A549 (cell line): ENCODE results near the gene PAPPA2. TPM values are rescaled to one million over a fixed set of nuclear protein-coding genes. Genes with fewer than 3 reads are reported as not detected.

ENCODE experiments used
- ATAC-seq, 2 experiments: fragments of 200-7000 bp in 1 of 2; fragments of >200 bp in 1 of 2; cut with Nextera tagmentation in 1 of 2; cut with Tn5 transposase in 1 of 2; 3 replicates each; pipeline versions ENCODE4 v1.8.0 to v1.9.1; 2018 to 2020; ENCODE audit warnings: mild to moderate bottlenecking in 1 of 2, moderate library complexity in 1 of 2
- CTCF ChIA-PET: fragments of 300-600 bp; sonication (Branson Sonifier 250); formaldehyde crosslinking; extraction: SDS; loops from one replicate; lab custom pipeline; 2021; ENCODE audit warnings: antibody characterized with exemption, inconsistent platforms; lab: Yijun Ruan, JAX
- POLR2A ChIA-PET: fragments of 350-600 bp; formaldehyde crosslinking; extraction: SDS; loops from one replicate; lab custom pipeline; 2021; ENCODE audit warnings: antibody characterized with exemption, inconsistent platforms; lab: Yijun Ruan, JAX
- DNase-seq, 2 experiments: peaks; one replicate each; pipeline versions ENCODE4 v3.0.0 to v3.0.0-alpha.2; 2011 to 2016; ENCODE audit warnings: low read depth in 1 of 2, low spot score in 1 of 2
- FAIRE-seq: peaks from 2 replicates; lab custom pipeline; 2011; peaks lifted over from hg19 to GRCh38; lab: Jason Lieb, UNC
- H3K27ac ChIP-seq, 2 experiments: fragments of >200 bp; sonication (Bioruptor Twin); formaldehyde crosslinking; 3 replicates each; pipeline ENCODE4 v1.5.1; 2016 to 2017
- H3K4me1 ChIP-seq: fragments of >200 bp; sonication (Bioruptor Twin); formaldehyde crosslinking; 3 replicates; pipeline ENCODE4 v1.6.1; 2016
- H3K4me2 ChIP-seq: fragments of >200 bp; sonication (Bioruptor Twin); formaldehyde crosslinking; 3 replicates; pipeline ENCODE4 v1.6.1; 2016
- H3K4me3 ChIP-seq: fragments of >200 bp; sonication (Bioruptor Twin); formaldehyde crosslinking; 3 replicates; pipeline ENCODE4 v1.5.1; 2016
- H3K9me3 ChIP-seq: fragments of >200 bp; sonication (Bioruptor Twin); formaldehyde crosslinking; 3 replicates; pipeline ENCODE4 v1.6.1; 2016
- CBX2 ChIP-seq: fragments of 200-600 bp; sonication (generic); IDR thresholded peaks from 2 replicates; pipeline ENCODE4 v1.6.1; 2016; ENCODE audit warnings: low read depth, mild to moderate bottlenecking, borderline replicate concordance
- FOSB ChIP-seq: fragments of 250-450 bp; sonication (Bioruptor Pico); IDR thresholded peaks from 2 replicates; pipeline ENCODE4 v1.5.0; 2020; ENCODE audit warnings: mild to moderate bottlenecking, moderate library complexity
- FOSL2 ChIP-seq, 2 experiments: fragments of 450-650 bp in 1 of 2; fragments of >200 bp in 1 of 2; sonication (Bioruptor Twin) in 1 of 2; formaldehyde crosslinking; IDR thresholded peaks; 2 replicates each; pipeline versions ENCODE4 v1.5.0 to v1.6.1; 2016 to 2020; ENCODE audit warnings: mild to moderate bottlenecking in 1 of 2, moderate library complexity in 1 of 2
- GATA3 ChIP-seq: IDR thresholded peaks from 2 replicates; pipeline ENCODE4 v1.6.1; 2012; ENCODE audit warnings: borderline replicate concordance
- HOXB13 ChIP-seq: fragments of 250-450 bp; sonication (Bioruptor Pico); IDR thresholded peaks from 2 replicates; pipeline ENCODE4 v1.5.0; 2020; ENCODE audit warnings: low read depth, mild to moderate bottlenecking, moderate library complexity
- HOXB5 ChIP-seq: fragments of 250-450 bp; sonication (Bioruptor Pico); IDR thresholded peaks from 2 replicates; pipeline ENCODE4 v1.5.0; 2020; ENCODE audit warnings: mild to moderate bottlenecking, moderate library complexity
- KDM5A ChIP-seq: fragments of 200-600 bp; sonication (generic); IDR thresholded peaks from 2 replicates; pipeline ENCODE4 v1.6.1; 2016; ENCODE audit warnings: antibody characterized with exemption, mild to moderate bottlenecking
- MAZ ChIP-seq: fragments of 150-350 bp; IDR thresholded peaks from 2 replicates; pipeline ENCODE4 v1.6.1; 2014; ENCODE audit warnings: antibody characterized with exemption, low read depth, low read length, borderline replicate concordance
- NFE2L2 ChIP-seq: fragments of 150-350 bp; conservative IDR thresholded peaks from 2 replicates; pipeline ENCODE4 v1.6.1; 2014; ENCODE audit warnings: low read length
- POLR2A ChIP-seq: IDR thresholded peaks from 2 replicates; pipeline ENCODE4 v1.6.1; 2012; ENCODE audit warnings: mild to moderate bottlenecking, low read length
- POLR2AphosphoS2 ChIP-seq: conservative IDR thresholded peaks from 2 replicates; pipeline ENCODE4 v1.6.1; 2012; ENCODE audit warnings: low read length, improper control_type of control experiment, inconsistent platforms
- RAD21 ChIP-seq, 2 experiments: fragments of >200 bp in 1 of 2; sonication (Bioruptor Twin) in 1 of 2; formaldehyde crosslinking in 1 of 2; IDR thresholded peaks in 1 of 2; conservative IDR thresholded peaks in 1 of 2; 2 replicates in 1 of 2; 3 replicates in 1 of 2; pipeline ENCODE4 v1.6.1; 2012 to 2018; ENCODE audit warnings: inconsistent platforms in 1 of 2
- SMC3 ChIP-seq: fragments of >200 bp; sonication (Bioruptor Twin); formaldehyde crosslinking; IDR thresholded peaks from 3 replicates; pipeline ENCODE4 v1.6.1; 2018; ENCODE audit warnings: inconsistent platforms
- ZSCAN20 ChIP-seq: fragments of 250-450 bp; sonication (Bioruptor Pico); IDR thresholded peaks from 2 replicates; pipeline ENCODE4 v1.8.0; 2022; ENCODE audit warnings: mild to moderate bottlenecking, moderate library complexity
- whole genome bisulfite sequencing: methylation state at CpG from one replicate; pipeline ENCODE4 v1.1.6; 2017; ENCODE audit errors: missing lambda C conversion rate; 5-methylcytosine and 5-hydroxymethylcytosine counted together
- polyA plus RNA-seq, 4 experiments: library from polyadenylated mRNA; depleted of rRNA in 3 of 4; stranded (reverse); fragments of >200 nt; fragmentation: RNase III in 1 of 4; extraction: RNeasy Plus Mini Kit Qiagen cat#74134 plus additional on column Dnase treatment in 1 of 4; gene quantifications; 2 replicates in 3 of 4; 3 replicates in 1 of 4; pipeline ENCODE4 v1.2.3, GENCODE V29; 2011 to 2017
- TF ChIP-seq, protein P1 (sequence below): fragments of 250-450 bp; sonication (Bioruptor Pico); IDR thresholded peaks from 2 replicates; pipeline ENCODE4 v1.5.0; 2020; ENCODE audit warnings: low read depth, mild to moderate bottlenecking, moderate library complexity
- TF ChIP-seq, protein P2 (sequence below): IDR thresholded peaks from 2 replicates; pipeline ENCODE4 v1.6.1; 2012; ENCODE audit warnings: low read depth, borderline replicate concordance
- TF ChIP-seq, protein P3 (sequence below): IDR thresholded peaks from 2 replicates; pipeline ENCODE4 v1.6.1; 2012
- TF ChIP-seq, protein P4 (sequence below): fragments of >200 bp; sonication (Bioruptor Twin); formaldehyde crosslinking; IDR thresholded peaks from 3 replicates; pipeline ENCODE4 v1.5.1; 2016
- TF ChIP-seq, protein P5 (sequence below): IDR thresholded peaks from 2 replicates; pipeline ENCODE4 v1.6.1; 2012

PAPPA2 gene
- polyA plus RNA-seq, 2 of the 4 experiments (the other 2 are of a cell fraction): 0.03 to 0.72 TPM

DNA sequence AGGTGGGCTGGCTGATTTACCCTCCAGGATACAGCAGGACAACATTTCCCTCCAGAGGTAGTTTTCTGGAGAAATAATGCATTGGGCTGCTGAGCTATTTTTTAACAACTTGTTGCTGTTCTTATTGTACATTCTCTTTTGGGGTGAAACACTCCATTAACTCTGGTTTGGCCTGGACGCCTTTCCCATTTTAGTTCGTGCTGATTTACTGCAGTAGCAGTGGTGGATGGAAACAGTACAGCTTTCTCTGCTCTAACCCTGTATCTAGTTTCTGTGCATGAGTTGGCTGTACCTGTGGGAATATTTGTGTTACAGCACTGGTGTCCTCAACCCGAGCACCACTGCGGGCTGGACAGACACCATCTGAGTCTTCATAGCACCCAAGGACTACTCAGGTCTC, 376.2 kb downstream of the PAPPA2 start:
- H3K4me3 ChIP-seq: no peak overlapping the region
- WGBS: 3% methylated on average over 4 of the region's 4 CpGs
- CTCF ChIA-PET: interaction anchor here (0.5 kb wide), 1 partner anchor 314 kb away, joined by 3 read pairs; no protein-coding TSS in a partner anchor
- no peaks in the 10 kb centered on the region for H3K9me3 ChIP-seq
- POLR2A ChIA-PET: no interaction called here
- ATAC-seq: no peak
- H3K4me2 ChIP-seq: no peak overlapping the region
- TF ChIP-seq CBX2: no peak
- no peak for FAIRE-seq
- H3K4me1 ChIP-seq: no peaks in the 10 kb centered on the region
- no peak for DNase-seq
- H3K27ac ChIP-seq: no peak overlapping the region

DNA sequence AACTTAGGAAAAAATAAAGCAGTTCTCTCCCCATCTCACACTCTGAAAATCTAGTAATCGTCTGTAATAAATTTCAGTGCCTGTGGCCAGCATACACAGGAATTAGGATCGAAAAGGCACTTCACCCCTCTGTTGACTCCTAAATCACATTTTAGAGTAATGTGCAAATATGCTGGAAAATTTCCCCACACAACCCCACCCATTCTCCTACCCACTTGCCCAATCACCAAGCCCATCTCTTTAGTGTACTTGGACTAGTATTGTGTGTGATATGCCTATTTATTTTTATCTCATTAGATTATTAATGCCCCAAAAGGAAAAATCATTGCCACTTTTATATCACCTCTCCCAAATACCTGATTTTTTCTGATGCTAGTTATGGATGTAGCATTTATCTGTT, 378.3 kb downstream of the PAPPA2 start:
- H3K27ac ChIP-seq: no peak overlapping the region
- FAIRE-seq (no peak), DNase-seq (no peak), ATAC-seq (no peak)
- no peak for TF ChIP-seq HOXB5 (CRISPR knock-in tag)
- no peak for TF ChIP-seq ZSCAN20 (CRISPR knock-in tag)
- TF ChIP-seq CBX2: no peak
- no peak for TF ChIP-seq FOSB (CRISPR knock-in tag)
- ChIA-PET CTCF (interaction anchor here (0.8 kb wide), 1 partner anchor 1695 kb away, joined by 3 read pairs; no protein-coding TSS in a partner anchor), POLR2A (no interaction called here)
- no peaks in the 10 kb centered on the region for H3K4me1 ChIP-seq
- H3K4me3 ChIP-seq: no peak overlapping the region
- H3K4me2 ChIP-seq: no peak overlapping the region
- no peaks in the 10 kb centered on the region for H3K9me3 ChIP-seq
- 12% methylated on average over 2 of the region's 2 CpGs for WGBS

DNA sequence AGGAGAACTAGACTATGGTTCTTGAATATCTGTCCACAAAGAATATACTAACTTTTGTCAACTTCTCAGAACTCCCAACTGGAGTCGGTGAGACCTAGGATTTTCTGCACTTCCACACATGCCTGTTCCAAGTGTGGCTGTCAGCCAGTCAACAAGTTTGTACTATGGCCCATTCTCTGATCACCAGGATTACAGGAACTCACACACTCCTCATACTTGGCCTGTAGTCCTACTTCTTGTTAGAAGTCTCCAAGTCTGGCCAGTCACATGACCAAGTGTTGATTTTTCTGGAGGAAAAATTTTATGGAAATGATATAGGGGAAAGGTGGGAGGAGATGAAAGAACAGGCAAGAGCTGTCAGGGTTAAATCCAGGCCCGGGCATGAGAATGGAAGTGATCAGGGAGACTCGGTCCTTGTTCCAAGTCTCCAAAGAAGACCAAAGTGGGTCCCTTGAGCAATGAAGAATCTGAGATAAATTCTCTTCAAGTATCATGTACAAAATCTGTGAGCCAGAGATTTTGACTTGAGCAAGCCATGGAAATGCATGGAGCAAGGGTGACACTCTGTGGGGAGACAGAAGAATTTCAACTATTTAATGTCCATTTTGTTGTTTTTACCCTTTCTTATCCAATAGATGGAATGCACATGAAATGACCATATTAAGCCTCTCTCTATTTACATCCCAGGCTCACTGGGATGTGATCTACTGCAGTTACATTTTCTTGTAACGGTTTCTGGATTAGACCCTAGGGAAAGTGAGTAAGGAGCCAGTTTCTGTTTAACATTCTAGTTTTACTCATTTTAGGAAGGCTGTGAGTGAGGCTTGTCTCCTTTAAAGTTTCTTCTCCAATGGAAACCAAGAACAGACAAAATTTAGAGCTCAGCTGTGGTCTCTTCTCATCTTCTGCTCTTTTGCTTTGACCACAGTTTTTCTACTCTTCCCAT, 380.6 kb downstream of the PAPPA2 start:
- CTCF ChIA-PET: interaction anchor here (0.6 to 2.2 kb wide), 5 partner anchors 17 to 1538 kb away, joined by 3 to 7 read pairs (median 3); no protein-coding TSS in a partner anchor
- DNase-seq (peak in 1 of 2 experiments; percentile 43), ATAC-seq (peak in 1 of 2 experiments; percentile 42; a peak in 1 of 6 replicates), FAIRE-seq (no peak)
- Histone ChIP-seq H3K4me2 (no peak overlapping the region), H3K4me1 (no peaks in the 10 kb centered on the region), H3K27ac (no peak overlapping the region), H3K4me3 (no peak overlapping the region), H3K9me3 (no peaks in the 10 kb centered on the region)
- POLR2A ChIA-PET: no interaction called here
- 2% methylated on average over 4 of the region's 4 CpGs for WGBS
- TF ChIP-seq, protein P1, sequence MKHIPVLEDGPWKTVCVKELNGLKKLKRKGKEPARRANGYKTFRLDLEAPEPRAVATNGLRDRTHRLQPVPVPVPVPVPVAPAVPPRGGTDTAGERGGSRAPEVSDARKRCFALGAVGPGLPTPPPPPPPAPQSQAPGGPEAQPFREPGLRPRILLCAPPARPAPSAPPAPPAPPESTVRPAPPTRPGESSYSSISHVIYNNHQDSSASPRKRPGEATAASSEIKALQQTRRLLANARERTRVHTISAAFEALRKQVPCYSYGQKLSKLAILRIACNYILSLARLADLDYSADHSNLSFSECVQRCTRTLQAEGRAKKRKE (CRISPR knock-in tag): no peak
- TF ChIP-seq FOSL2 (IDR thresholded peaks at IDR 0.05) (no peak), FOSL2 (CRISPR knock-in tag; IDR thresholded peaks at IDR 0.05) (no peak), NFE2L2 (no peak), SMC3 (peak; percentile 38), KDM5A (no peak), POLR2AphosphoS2 (no peak), HOXB13 (no peak), RAD21 (conservative IDR thresholded peaks at IDR 0.05 in 1 of 2, IDR thresholded peaks at IDR 0.05 in 1 of 2) (peak; percentile 62 to 68), GATA3 (no peak), POLR2A (no peak), MAZ (no peak)
- TF ChIP-seq, protein P2, sequence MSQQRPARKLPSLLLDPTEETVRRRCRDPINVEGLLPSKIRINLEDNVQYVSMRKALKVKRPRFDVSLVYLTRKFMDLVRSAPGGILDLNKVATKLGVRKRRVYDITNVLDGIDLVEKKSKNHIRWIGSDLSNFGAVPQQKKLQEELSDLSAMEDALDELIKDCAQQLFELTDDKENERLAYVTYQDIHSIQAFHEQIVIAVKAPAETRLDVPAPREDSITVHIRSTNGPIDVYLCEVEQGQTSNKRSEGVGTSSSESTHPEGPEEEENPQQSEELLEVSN: no peak
- TF ChIP-seq, protein P3, sequence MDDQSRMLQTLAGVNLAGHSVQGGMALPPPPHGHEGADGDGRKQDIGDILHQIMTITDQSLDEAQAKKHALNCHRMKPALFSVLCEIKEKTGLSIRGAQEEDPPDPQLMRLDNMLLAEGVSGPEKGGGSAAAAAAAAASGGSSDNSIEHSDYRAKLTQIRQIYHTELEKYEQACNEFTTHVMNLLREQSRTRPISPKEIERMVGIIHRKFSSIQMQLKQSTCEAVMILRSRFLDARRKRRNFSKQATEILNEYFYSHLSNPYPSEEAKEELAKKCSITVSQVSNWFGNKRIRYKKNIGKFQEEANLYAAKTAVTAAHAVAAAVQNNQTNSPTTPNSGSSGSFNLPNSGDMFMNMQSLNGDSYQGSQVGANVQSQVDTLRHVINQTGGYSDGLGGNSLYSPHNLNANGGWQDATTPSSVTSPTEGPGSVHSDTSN: no peak
- TF ChIP-seq, protein P4, sequence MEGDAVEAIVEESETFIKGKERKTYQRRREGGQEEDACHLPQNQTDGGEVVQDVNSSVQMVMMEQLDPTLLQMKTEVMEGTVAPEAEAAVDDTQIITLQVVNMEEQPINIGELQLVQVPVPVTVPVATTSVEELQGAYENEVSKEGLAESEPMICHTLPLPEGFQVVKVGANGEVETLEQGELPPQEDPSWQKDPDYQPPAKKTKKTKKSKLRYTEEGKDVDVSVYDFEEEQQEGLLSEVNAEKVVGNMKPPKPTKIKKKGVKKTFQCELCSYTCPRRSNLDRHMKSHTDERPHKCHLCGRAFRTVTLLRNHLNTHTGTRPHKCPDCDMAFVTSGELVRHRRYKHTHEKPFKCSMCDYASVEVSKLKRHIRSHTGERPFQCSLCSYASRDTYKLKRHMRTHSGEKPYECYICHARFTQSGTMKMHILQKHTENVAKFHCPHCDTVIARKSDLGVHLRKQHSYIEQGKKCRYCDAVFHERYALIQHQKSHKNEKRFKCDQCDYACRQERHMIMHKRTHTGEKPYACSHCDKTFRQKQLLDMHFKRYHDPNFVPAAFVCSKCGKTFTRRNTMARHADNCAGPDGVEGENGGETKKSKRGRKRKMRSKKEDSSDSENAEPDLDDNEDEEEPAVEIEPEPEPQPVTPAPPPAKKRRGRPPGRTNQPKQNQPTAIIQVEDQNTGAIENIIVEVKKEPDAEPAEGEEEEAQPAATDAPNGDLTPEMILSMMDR: peak; percentile 41
- TF ChIP-seq, protein P5, sequence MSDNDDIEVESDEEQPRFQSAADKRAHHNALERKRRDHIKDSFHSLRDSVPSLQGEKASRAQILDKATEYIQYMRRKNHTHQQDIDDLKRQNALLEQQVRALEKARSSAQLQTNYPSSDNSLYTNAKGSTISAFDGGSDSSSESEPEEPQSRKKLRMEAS: no peak
